HG03097 (cell line): ENCODE results near the gene IL3.

Experiments used
- ATAC-seq: cut with Tn5 transposase; IDR thresholded peaks from one replicate; pipeline ENCODE4 v1.9.1; 2021; ENCODE audit not compliant: unreplicated experiment, low FRiP score

IL3 gene

GRCh38 chr5:132072070-132072469 is 11.6 kb downstream of the IL3 start:
- ATAC-seq, result no peak

- ATAC-seq, result no peak
These were observed 12.1 kb downstream of the IL3 start for GRCh38 chr5:132072528-132072927.

DNA sequence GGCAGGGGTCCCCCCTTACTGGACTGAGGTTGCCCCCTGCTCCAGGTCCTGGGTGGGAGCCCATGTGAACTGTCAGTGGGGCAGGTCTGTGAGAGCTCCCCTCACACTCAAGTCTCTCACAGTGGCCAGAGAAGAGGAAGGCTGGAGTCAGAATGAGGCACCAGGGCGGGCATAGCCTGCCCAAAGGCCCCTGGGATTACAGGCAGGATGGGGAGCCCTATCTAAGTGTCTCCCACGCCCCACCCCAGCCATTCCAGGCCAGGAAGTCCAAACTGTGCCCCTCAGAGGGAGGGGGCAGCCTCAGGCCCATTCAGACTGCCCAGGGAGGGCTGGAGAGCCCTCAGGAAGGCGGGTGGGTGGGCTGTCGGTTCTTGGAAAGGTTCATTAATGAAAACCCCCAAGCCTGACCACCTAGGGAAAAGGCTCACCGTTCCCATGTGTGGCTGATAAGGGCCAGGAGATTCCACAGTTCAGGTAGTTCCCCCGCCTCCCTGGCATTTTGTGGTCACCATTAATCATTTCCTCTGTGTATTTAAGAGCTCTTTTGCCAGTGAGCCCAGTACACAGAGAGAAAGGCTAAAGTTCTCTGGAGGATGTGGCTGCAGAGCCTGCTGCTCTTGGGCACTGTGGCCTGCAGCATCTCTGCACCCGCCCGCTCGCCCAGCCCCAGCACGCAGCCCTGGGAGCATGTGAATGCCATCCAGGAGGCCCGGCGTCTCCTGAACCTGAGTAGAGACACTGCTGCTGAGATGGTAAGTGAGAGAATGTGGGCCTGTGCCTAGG is 13.0 kb downstream of the IL3 start, which contains the start of gene CSF2:
Gene CSF2 (plus strand): TSS at position 559 of the 783 bp plus-strand sequence. CDS start 35 bp downstream, at position 594.
- ATAC-seq, result no peak

DNA sequence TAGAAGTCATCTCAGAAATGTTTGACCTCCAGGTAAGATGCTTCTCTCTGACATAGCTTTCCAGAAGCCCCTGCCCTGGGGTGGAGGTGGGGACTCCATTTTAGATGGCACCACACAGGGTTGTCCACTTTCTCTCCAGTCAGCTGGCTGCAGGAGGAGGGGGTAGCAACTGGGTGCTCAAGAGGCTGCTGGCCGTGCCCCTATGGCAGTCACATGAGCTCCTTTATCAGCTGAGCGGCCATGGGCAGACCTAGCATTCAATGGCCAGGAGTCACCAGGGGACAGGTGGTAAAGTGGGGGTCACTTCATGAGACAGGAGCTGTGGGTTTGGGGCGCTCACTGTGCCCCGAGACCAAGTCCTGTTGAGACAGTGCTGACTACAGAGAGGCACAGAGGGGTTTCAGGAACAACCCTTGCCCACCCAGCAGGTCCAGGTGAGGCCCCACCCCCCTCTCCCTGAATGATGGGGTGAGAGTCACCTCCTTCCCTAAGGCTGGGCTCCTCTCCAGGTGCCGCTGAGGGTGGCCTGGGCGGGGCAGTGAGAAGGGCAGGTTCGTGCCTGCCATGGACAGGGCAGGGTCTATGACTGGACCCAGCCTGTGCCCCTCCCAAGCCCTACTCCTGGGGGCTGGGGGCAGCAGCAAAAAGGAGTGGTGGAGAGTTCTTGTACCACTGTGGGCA is 13.8 kb downstream of the IL3 start:
- ATAC-seq, result no peak

DNA sequence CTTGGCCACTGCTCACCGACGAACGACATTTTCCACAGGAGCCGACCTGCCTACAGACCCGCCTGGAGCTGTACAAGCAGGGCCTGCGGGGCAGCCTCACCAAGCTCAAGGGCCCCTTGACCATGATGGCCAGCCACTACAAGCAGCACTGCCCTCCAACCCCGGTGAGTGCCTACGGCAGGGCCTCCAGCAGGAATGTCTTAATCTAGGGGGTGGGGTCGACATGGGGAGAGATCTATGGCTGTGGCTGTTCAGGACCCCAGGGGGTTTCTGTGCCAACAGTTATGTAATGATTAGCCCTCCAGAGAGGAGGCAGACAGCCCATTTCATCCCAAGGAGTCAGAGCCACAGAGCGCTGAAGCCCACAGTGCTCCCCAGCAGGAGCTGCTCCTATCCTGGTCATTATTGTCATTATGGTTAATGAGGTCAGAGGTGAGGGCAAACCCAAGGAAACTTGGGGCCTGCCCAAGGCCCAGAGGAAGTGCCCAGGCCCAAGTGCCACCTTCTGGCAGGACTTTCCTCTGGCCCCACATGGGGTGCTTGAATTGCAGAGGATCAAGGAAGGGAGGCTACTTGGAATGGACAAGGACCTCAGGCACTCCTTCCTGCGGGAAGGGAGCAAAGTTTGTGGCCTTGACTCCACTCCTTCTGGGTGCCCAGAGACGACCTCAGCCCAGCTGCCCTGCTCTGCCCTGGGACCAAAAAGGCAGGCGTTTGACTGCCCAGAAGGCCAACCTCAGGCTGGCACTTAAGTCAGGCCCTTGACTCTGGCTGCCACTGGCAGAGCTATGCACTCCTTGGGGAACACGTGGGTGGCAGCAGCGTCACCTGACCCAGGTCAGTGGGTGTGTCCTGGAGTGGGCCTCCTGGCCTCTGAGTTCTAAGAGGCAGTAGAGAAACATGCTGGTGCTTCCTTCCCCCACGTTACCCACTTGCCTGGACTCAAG is 14.6 kb downstream of the IL3 start:
- ATAC-seq, result no peak

DNA sequence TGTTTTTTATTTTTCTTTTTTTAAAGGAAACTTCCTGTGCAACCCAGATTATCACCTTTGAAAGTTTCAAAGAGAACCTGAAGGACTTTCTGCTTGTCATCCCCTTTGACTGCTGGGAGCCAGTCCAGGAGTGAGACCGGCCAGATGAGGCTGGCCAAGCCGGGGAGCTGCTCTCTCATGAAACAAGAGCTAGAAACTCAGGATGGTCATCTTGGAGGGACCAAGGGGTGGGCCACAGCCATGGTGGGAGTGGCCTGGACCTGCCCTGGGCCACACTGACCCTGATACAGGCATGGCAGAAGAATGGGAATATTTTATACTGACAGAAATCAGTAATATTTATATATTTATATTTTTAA is 15.2 kb downstream of the IL3 start:
- no peak for ATAC-seq

DNA sequence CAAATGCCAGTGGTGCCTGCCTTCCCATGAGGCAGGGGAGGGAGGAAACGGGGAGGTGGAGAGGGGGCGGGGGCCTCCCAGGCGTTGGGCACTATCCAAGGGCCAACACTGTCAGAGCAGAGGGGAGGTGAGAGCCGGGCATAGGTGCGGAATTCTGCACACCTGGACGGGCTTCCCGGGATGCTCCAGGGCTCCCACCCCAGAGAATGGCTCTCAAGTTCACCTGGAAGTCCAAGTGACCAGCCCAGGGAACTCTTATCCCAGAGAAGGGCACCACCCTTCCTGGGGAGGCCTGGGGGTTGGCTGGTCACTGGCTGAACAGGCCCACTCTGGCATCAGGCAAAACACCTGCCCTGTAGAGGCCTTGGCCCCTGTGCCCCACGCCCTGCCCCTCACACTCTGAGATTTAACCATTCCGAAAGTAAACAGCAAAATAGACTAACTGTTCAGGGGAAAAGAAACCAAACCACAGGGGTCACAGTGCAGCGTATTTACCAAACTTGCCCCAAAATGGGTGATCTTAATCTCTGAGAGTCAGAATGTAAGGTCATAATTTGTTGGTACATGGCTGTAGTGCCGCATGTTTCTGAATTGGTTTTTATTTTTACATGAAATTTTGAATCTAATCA is 15.9 kb downstream of the IL3 start:
- ATAC-seq, result no peak

DNA sequence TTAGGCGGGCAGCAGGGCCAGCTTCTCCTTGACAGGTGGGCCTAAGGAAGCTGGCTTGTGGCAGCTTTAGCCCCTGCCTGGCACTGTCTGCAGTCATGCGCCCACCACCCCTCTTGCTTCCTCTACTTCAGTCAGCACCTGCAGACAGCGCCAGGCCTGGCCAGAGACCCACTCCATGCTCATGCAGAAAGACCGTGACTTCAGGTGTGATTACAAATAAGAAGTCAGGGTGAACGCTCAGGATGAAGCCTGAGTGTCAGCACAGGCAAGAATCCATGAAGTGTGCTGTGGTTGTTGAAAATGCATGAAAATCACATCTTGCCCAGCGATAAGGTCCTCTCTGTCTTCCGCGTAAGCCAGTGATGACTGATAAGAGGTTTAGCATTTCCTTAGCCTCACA is 16.5 kb downstream of the IL3 start:
- ATAC-seq, result no peak

GRCh38 chr5:132079081-132079480 is 18.6 kb downstream of the IL3 start:
- ATAC-seq, result no peak

GRCh38 chr5:132079619-132080018 is 19.2 kb downstream of the IL3 start:
- no peak for ATAC-seq

DNA sequence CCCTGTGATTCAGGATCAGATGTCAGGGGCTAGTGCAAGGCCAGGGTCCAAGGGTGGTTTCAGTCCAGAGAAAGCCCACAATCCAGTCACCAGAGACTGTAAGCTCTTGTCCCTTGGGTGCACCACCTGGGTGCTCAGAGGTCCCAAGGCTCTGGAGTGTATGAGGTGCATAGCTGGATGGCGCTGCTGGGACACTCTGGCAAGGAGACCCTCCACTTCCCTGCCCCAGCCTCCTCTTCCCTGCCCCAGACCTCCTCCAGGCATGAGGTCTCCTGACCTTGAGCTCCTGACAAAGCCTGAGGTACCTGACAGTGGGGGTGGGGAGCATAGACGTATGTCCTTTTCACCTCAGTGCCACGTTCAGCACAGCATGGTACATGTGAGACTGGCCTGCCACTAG is 20.1 kb downstream of the IL3 start:
- no peak for ATAC-seq

DNA sequence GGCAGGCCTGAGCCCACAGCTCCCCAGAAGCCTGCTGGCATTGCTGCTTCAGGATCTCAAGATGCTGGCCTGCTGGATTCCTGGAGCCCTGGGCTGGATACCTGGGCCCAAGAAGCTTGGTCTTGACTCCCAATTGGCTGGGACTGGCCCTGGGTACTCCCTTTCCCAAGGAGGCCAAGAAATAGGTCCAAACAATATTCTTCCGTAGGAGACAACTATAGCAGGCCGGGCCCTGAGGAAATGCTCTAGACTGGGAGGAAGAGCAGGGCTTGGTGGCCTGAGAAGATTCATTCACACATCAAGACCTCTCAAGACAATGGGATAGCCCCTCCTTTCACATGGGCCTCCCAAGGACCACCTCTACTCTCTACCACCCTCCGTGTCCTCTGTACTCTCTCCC is 21.0 kb downstream of the IL3 start:
- no peak for ATAC-seq

- no peak for ATAC-seq
These were observed 22.0 kb downstream of the IL3 start for GRCh38 chr5:132082329-132083023.

DNA sequence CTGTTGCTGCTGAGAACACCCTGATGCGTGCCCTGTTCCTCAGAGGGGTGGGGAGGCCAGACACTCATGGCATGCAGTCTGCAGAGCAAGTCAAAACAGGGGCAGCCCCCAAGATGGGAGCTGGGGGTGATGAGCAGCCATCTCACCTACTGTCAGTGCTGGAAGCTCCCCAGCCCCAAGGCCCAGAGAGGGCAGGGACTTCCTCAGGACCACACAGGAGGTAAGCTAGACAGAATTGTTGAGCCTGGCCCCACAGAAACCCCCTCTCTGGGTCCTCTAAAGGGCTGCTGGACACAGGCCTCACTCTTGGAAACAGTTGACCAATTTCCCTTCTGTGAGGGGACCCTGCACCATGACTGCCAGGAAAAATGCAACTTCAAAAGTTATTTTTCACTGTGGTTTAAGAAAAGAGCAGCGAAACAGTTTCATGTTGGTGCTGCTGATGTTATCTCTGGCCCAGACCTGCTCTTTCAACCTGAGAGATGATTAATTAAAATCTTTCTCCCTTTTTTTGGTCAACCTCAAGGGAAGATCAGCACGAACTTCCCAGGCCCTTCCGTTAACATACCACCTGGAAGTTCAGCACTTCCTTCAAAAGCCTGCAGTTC is 22.7 kb downstream of the IL3 start:
- no peak for ATAC-seq

- ATAC-seq, result no peak
These were observed 25.2 kb downstream of the IL3 start for GRCh38 chr5:132085686-132086085.

GRCh38 chr5:132086277-132086794 is 25.9 kb downstream of the IL3 start:
- ATAC-seq, result no peak

GRCh38 chr5:132087176-132087575 is 26.7 kb downstream of the IL3 start:
- no peak for ATAC-seq

DNA sequence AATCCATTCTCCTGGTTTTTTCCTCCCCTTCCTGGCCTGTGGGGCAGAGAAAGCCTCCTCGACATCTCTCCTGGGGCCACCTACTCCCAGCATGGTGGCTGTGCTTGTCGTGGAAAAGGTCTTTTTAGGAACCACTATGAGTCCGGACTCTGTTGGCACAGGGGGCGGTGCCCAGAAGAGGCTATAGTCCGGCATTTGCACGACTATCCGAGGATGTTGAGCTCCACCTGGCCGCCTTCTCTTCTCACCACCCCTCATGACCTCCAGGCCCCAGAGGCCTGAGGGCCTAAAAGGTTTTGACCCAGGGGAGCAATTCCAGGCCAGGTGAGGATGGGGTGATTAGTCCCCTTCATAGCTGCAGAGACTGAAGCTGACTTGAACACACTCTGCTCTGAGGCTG is 27.2 kb downstream of the IL3 start:
- no peak for ATAC-seq

DNA sequence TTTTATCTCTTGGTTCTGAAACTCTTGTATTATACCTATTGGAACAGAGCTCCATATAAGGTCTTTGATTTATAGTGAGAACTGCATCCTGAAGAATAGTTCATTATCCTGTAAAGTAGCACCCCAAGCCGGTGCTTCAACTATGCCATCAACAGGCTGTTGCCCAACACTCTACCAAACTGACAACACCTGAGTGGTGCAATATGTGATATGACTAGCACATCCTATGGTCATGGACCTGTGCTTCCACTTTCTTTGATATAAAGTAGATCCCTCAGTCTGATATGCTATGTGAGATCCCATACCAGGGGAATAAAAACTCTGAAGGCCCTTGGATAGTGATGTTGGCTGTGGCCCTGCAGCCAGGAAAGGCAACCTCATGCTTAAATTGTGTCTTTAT is 28.9 kb downstream of the IL3 start:
- no peak for ATAC-seq
